ENCODE results near the gene PALM3.

Gene PALM3, protein sequence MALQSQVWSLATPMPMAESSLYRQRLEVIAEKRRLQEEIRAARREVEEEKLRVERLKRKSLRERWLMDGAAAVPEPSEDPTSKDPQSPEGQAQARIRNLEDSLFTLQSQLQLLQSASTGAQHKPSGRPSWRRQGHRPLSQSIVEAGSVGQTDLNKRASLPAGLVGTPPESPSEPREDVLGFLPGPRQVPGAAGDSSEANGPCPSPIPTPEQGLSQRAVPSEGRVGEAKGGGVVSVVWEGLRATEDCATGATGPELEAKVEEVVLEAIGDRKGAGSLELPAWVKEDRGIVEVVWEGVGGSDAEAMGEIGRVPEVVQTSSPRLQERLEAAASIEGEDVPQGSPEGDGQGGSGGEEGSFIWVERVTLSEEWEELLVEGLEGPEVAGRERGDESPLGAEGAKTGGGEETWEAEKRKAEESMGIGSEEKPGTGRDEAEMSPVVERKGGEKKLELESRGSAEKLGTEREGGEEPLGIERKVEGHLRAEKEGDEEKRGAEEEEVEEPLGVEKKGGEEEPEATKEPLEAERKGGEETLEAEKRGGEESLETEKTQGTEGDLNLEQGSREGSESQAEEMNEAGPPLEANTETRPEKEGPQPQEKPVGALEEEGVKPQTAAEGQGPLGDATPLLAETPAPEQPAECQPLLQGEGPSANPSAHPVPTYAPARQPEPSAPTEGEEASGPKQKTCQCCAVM

GRCh38 chr19:14061751-14062557 is at the start of gene PALM3:
Gene PALM3 (minus strand): TSS chr19:14062076. CDS start chr19:14061980, 96 bp downstream.
- TF ChIP-seq CTCF (IDR thresholded peaks at IDR 0.05) (no peak), ZFX (IDR thresholded peaks at IDR 0.05; ENCODE audit: borderline replicate concordance) (no peak)
- no peak within 1 kb of the TSS for H3K27ac ChIP-seq

DNA sequence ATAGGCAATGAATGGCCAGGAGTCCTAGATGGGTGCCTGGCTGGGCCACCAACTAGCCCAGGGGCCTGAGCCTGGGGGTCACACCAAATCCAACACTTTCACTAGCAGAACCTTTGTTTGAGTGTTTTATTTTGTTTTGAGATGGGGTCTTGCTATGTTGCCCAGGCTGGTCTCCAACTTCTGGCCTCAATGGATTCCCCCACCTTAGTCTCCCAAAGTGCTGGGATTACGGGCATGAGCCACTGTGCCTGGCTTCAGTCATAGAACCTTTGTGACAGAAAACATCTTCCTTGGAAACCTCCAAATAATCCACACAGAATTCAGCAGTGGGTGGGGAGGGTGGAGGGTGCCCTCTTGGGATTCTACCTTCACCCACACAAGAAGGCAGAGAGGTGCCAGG is 49.6 kb upstream of the PALM3 start:
- H3K27ac ChIP-seq, result no peak overlapping the region
- TF ChIP-seq ZFX (IDR thresholded peaks at IDR 0.05; ENCODE audit: borderline replicate concordance), result no peak
- no peak for TF ChIP-seq CTCF (IDR thresholded peaks at IDR 0.05)

DNA sequence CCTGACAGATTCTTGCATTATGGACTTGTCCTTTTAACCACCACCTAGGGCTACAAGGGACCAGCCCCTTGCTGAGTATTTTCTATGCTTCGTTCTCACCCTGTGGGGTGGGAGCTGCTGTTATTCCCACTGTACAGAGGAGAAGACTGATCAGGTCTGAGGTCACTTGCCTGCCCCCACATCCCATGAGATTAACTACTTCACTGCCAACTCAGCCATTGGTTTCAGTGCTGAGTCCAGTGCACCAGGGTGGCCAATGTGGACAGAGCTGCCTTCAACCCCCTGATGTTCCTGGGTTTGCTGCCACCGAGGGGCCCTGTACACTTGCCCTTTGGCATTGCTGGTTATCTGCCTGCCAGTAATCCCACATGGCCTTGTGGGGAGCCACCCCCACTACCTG is 48.8 kb upstream of the PALM3 start:
- H3K27ac ChIP-seq, result no peak overlapping the region
- TF ChIP-seq CTCF (IDR thresholded peaks at IDR 0.05), result no peak
- TF ChIP-seq ZFX (IDR thresholded peaks at IDR 0.05; ENCODE audit: borderline replicate concordance), result no peak

DNA sequence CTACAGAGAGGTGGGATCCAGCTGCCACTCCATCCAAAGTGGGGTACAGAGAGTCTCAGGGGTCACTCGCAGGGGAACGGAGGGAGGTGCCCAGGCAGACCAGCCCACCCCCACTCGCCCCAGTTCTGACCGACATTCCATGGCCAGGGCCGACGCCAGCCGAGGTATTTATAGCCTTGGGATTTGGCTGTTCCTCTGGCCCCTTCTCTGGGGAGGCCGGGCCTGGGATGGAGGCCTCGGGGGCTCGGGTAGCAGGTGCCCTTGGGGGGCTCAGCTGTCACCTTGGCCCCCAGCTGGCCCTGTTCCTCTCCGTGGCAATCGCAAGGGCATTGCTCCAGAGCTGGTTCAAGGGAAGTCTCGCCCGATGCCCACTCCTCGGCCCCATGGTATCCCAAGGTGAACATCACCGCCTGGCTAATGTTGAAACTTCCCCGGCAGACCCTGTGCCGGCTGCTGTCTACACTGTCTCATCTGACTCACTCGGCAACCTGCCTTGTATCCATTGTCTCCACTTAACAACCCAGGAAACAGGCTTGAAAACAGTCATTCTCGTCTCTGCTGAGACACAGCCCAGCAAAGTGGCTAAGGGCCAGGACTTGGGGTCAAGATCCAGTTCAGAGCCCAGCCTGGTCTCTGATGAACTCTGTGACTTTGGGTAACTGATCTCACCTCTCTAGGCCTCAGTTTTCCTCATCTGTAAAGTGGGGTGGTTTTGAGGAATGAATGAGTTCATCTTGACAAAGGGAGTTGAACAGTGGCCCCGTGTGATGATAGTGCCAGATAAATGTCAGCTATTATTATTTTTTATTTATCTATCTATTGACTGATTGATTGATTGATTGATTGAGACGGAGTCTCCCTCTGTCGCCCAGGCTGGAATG is 45.9 kb upstream of the PALM3 start:
- H3K27ac ChIP-seq, result no peak overlapping the region
- no peak for TF ChIP-seq CTCF (IDR thresholded peaks at IDR 0.05)
- TF ChIP-seq ZFX (IDR thresholded peaks at IDR 0.05; ENCODE audit: borderline replicate concordance), result no peak

- no peak for TF ChIP-seq ZFX (IDR thresholded peaks at IDR 0.05; ENCODE audit: borderline replicate concordance)
- no peak for TF ChIP-seq CTCF (IDR thresholded peaks at IDR 0.05)
- H3K27ac ChIP-seq, result no peak overlapping the region
Observed at GRCh38 chr19:14106840-14107239, 45.0 kb upstream of the PALM3 start.

GRCh38 chr19:14105680-14106079 is 43.8 kb upstream of the PALM3 start:
- TF ChIP-seq CTCF (IDR thresholded peaks at IDR 0.05), result no peak
- no peak for TF ChIP-seq ZFX (IDR thresholded peaks at IDR 0.05; ENCODE audit: borderline replicate concordance)
- H3K27ac ChIP-seq, result no peak overlapping the region

All from 22Rv1 (cell line).